Neuronal stem cell (in vitro differentiated cells): ENCODE measurements around the gene RELL1.

Experiments used
- DNase-seq: peaks from one replicate; pipeline ENCODE4 v3.0.0-alpha.2; 2013; ENCODE audit warnings: low spot score
- H2AFZ ChIP-seq: one replicate; pipeline ENCODE4 v1.6.1; 2013; ENCODE audit warnings: mild to moderate bottlenecking, low read length, inconsistent platforms
- H2AK5ac ChIP-seq: 2 replicates; pipeline ENCODE4 v1.6.1; 2013; ENCODE audit warnings: low read depth, mild to moderate bottlenecking, inconsistent platforms, low read length, moderate library complexity, mixed read lengths
- H2BK120ac ChIP-seq: 2 replicates; pipeline ENCODE4 v1.6.1; 2013; ENCODE audit warnings: low read depth, mild to moderate bottlenecking, inconsistent platforms, low read length, moderate library complexity, mixed read lengths
- H2BK12ac ChIP-seq: one replicate; pipeline ENCODE4 v1.6.1; 2013; ENCODE audit warnings: low read length, inconsistent platforms
- H2BK15ac ChIP-seq: 2 replicates; pipeline ENCODE4 v1.6.1; 2013; ENCODE audit warnings: mild to moderate bottlenecking, low read length, inconsistent platforms, mixed read lengths
- H2BK5ac ChIP-seq: one replicate; pipeline ENCODE4 v1.6.1; 2013; ENCODE audit warnings: inconsistent platforms, mild to moderate bottlenecking, low read length, moderate library complexity
- H3K14ac ChIP-seq: one replicate; pipeline ENCODE4 v1.6.1; 2013; ENCODE audit warnings: low read length, inconsistent platforms
- H3K18ac ChIP-seq: 2 replicates; pipeline ENCODE4 v1.6.1; 2013; ENCODE audit warnings: low read length, inconsistent platforms
- H3K23ac ChIP-seq: 2 replicates; pipeline ENCODE4 v1.6.1; 2013; ENCODE audit warnings: low read depth, mild to moderate bottlenecking, mixed read lengths, low read length, inconsistent platforms; ENCODE audit not compliant: poor library complexity
- H3K27ac ChIP-seq: replicated peaks from 3 replicates; pipeline ENCODE4 v1.5.1; 2013; ENCODE audit warnings: low read length, inconsistent platforms
- H3K27me3 ChIP-seq, 3 experiments: 2 replicates each; pipeline ENCODE4 v1.6.1; 2013; ENCODE audit warnings: low read length in 3 of 3, mild to moderate bottlenecking in 2 of 3, inconsistent platforms in 1 of 3, low read depth in 1 of 3, mixed read lengths in 1 of 3, moderate library complexity in 1 of 3; ENCODE audit not compliant: control insufficient read depth in 3 of 3, insufficient read depth in 3 of 3
- H3K36me3 ChIP-seq, 2 donors: replicated peaks in 1 of 2; 2 replicates each; pipeline ENCODE4 v1.6.1; 2013; ENCODE audit warnings: low read length in 2 of 2; ENCODE audit not compliant: control insufficient read depth in 2 of 2, insufficient read depth in 2 of 2
- H3K4ac ChIP-seq: 2 replicates; pipeline ENCODE4 v1.6.1; 2013; ENCODE audit warnings: inconsistent platforms, mild to moderate bottlenecking, low read length, moderate library complexity
- H3K4me1 ChIP-seq, 2 donors: 1 replicate in 1 of 2; 2 replicates in 1 of 2; pipeline ENCODE4 v1.6.1; 2013; ENCODE audit warnings: low read length in 2 of 2, low read depth in 1 of 2; ENCODE audit not compliant: control insufficient read depth in 2 of 2, insufficient read depth in 1 of 2
- H3K4me2 ChIP-seq: one replicate; pipeline ENCODE4 v1.6.1; 2013; ENCODE audit warnings: mild to moderate bottlenecking, low read length, inconsistent platforms; ENCODE audit not compliant: insufficient read depth, poor library complexity, severe bottlenecking
- H3K4me3 ChIP-seq, 2 donors: 2 replicates each; pipeline ENCODE4 v1.5.1; 2013; ENCODE audit warnings: low read length in 2 of 2, mild to moderate bottlenecking in 2 of 2, inconsistent platforms in 1 of 2, moderate library complexity in 1 of 2
- H3K79me1 ChIP-seq: one replicate; pipeline ENCODE4 v1.6.1; 2013; ENCODE audit warnings: low read depth, mild to moderate bottlenecking, inconsistent platforms, low read length, moderate library complexity
- H3K9ac ChIP-seq: one replicate; pipeline ENCODE4 v1.6.1; 2013; ENCODE audit warnings: mild to moderate bottlenecking, low read depth, low read length, inconsistent platforms; ENCODE audit not compliant: poor library complexity
- H3K9me3 ChIP-seq, 2 donors: replicated peaks in 1 of 2; 2 replicates each; pipeline versions ENCODE3 to v1.6.1; 2013; ENCODE audit warnings: low read length in 2 of 2, mild to moderate bottlenecking in 2 of 2, inconsistent platforms in 1 of 2, low read depth in 1 of 2, mixed read lengths in 1 of 2, moderate library complexity in 1 of 2; ENCODE audit not compliant: control insufficient read depth in 2 of 2, insufficient read depth in 1 of 2
- H4K8ac ChIP-seq: one replicate; pipeline ENCODE4 v1.6.1; 2013; ENCODE audit warnings: low read depth, mild to moderate bottlenecking, inconsistent platforms, low read length, moderate library complexity
- H4K91ac ChIP-seq: one replicate; pipeline ENCODE4 v1.6.1; 2013; ENCODE audit warnings: low read length, low read depth, mild to moderate bottlenecking, inconsistent platforms; ENCODE audit not compliant: poor library complexity
- WGBS, 2 donors: extraction: QIAGEN DNeasy Blood & Tissue Kit; methylation state at CpG; one replicate each; pipeline ENCODE4 v1.1.7; 2013; ENCODE audit warnings: missing lambda C conversion rate in 2 of 2, mixed read lengths in 1 of 2; ENCODE audit not compliant: insufficient read length in 2 of 2, insufficient replicate concordance in 1 of 2; ENCODE audit errors: extremely low coverage in 2 of 2; 5-methylcytosine and 5-hydroxymethylcytosine counted together

RELL1 gene

GRCh38 chr4:37706032-37706431 is 19.9 kb upstream of the RELL1 start:
- no peak for DNase-seq
- no CpG with 5 or more reads among the region's 3 CpGs for whole genome bisulfite sequencing, 2 donors
- H3K27me3 ChIP-seq = no peaks in the 10 kb centered on the region
- H2BK5ac ChIP-seq = no peak overlapping the region
- H2BK12ac ChIP-seq = no peak overlapping the region
- H3K23ac ChIP-seq = no peak overlapping the region
- no peaks in the 10 kb centered on the region for H3K36me3 ChIP-seq
- H3K18ac ChIP-seq = no peak overlapping the region
- H2BK15ac ChIP-seq = no peak overlapping the region
- H3K14ac ChIP-seq = no peak overlapping the region
- H4K8ac ChIP-seq = no peak overlapping the region
- no peak overlapping the region for H2BK120ac ChIP-seq
- no peak overlapping the region for H3K4me2 ChIP-seq
- H2AK5ac ChIP-seq = no peak overlapping the region
- H3K4me3 ChIP-seq = no peak overlapping the region
- no peak overlapping the region for H3K27ac ChIP-seq
- H3K9ac ChIP-seq = no peak overlapping the region
- H4K91ac ChIP-seq = no peak overlapping the region
- no peaks in the 10 kb centered on the region for H3K79me1 ChIP-seq
- H3K9me3 ChIP-seq = no peaks in the 10 kb centered on the region
- no peaks in the 10 kb centered on the region for H3K4me1 ChIP-seq
- H2AFZ ChIP-seq = no peak overlapping the region
- H3K4ac ChIP-seq = no peak overlapping the region

DNA sequence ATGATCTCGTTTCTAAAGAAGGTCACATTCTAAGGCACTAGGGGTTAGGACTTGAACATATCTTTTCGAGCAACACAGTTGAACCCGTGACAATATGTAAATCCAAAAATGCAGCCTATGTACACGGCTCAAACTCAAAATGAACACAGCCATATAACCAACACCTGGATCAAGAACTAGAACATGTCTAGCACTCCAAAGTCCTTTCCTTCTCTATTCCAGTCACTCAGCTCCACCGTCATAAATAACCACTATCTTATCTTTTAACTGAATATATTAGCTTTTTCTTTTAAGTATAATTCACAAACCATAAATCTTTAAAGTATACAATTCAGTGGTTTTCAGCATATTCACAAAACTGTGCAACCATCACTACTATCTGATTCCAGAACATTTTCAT is 19.4 kb upstream of the RELL1 start:
- Histone ChIP-seq H3K36me3 (no peaks in the 10 kb centered on the region), H4K8ac (no peak overlapping the region), H3K4ac (no peak overlapping the region), H2BK12ac (no peak overlapping the region), H3K27me3 (no peaks in the 10 kb centered on the region), H2BK5ac (no peak overlapping the region), H3K14ac (no peak overlapping the region), H3K4me3 (no peak overlapping the region), H3K27ac (no peak overlapping the region), H2AFZ (no peak overlapping the region), H2BK15ac (no peak overlapping the region), H2AK5ac (no peak overlapping the region), H3K4me2 (no peak overlapping the region), H3K9me3 (no peaks in the 10 kb centered on the region), H3K18ac (no peak overlapping the region), H3K4me1 (no peaks in the 10 kb centered on the region), H3K79me1 (no peaks in the 10 kb centered on the region), H3K23ac (no peak overlapping the region), H3K9ac (no peak overlapping the region), H4K91ac (no peak overlapping the region), H2BK120ac (no peak overlapping the region)
- WGBS, 2 donors = 100% methylated on average over 1 of the region's 5 CpGs; no CpG with 5 or more reads in 1 of the 2 donors
- no peak for DNase-seq

- DNase-seq = no peak
- H3K4me2 ChIP-seq = no peak overlapping the region
- H4K91ac ChIP-seq = no peak overlapping the region
- no peak overlapping the region for H3K27ac ChIP-seq
- peaks cover 0 to 6% (median 0%) of the 10 kb centered on the region in 3 experiments for H3K27me3 ChIP-seq
- no peak overlapping the region for H2BK5ac ChIP-seq
- H3K14ac ChIP-seq = no peak overlapping the region
- H3K36me3 ChIP-seq = no peaks in the 10 kb centered on the region
- no peak overlapping the region for H2AK5ac ChIP-seq
- no peak overlapping the region for H2BK120ac ChIP-seq
- no peak overlapping the region for H3K9ac ChIP-seq
- no peaks in the 10 kb centered on the region for H3K9me3 ChIP-seq
- H4K8ac ChIP-seq = no peak overlapping the region
- H3K4me1 ChIP-seq = no peaks in the 10 kb centered on the region
- no peak overlapping the region for H2BK12ac ChIP-seq
- no peak overlapping the region for H3K4ac ChIP-seq
- no peak overlapping the region for H2BK15ac ChIP-seq
- no peak overlapping the region for H3K18ac ChIP-seq
- H3K4me3 ChIP-seq = no peak overlapping the region
- no peak overlapping the region for H3K23ac ChIP-seq
- no peaks in the 10 kb centered on the region for H3K79me1 ChIP-seq
- no peak overlapping the region for H2AFZ ChIP-seq
- no CpG with 5 or more reads among the region's 5 CpGs for WGBS, 2 donors
Observed at GRCh38 chr4:37699868-37700481, 13.8 kb upstream of the RELL1 start.

GRCh38 chr4:37697566-37697965 is 11.4 kb upstream of the RELL1 start:
- Histone ChIP-seq H3K27ac (no peak overlapping the region), H3K14ac (no peak overlapping the region), H2BK12ac (no peak overlapping the region), H3K4me2 (no peak overlapping the region), H3K18ac (no peak overlapping the region), H3K4me1 (no peaks in the 10 kb centered on the region), H2BK5ac (no peak overlapping the region), H3K9ac (no peak overlapping the region), H3K4me3 (no peak overlapping the region), H2AK5ac (no peak overlapping the region), H4K91ac (no peak overlapping the region), H2BK15ac (no peak overlapping the region), H2AFZ (no peak overlapping the region), H3K23ac (no peak overlapping the region), H2BK120ac (no peak overlapping the region), H3K4ac (no peak overlapping the region), H3K79me1 (no peaks in the 10 kb centered on the region), H3K36me3 (no peaks in the 10 kb centered on the region), H3K27me3 (peaks cover 0 to 11% (median 0%) of the 10 kb centered on the region in 3 experiments), H4K8ac (no peak overlapping the region), H3K9me3 (no peaks in the 10 kb centered on the region)
- no CpG with 5 or more reads among the region's 3 CpGs for WGBS, 2 donors
- no peak for DNase-seq
